ENCODE measurements around the gene SHISAL2A.

SHISAL2A gene

DNA sequence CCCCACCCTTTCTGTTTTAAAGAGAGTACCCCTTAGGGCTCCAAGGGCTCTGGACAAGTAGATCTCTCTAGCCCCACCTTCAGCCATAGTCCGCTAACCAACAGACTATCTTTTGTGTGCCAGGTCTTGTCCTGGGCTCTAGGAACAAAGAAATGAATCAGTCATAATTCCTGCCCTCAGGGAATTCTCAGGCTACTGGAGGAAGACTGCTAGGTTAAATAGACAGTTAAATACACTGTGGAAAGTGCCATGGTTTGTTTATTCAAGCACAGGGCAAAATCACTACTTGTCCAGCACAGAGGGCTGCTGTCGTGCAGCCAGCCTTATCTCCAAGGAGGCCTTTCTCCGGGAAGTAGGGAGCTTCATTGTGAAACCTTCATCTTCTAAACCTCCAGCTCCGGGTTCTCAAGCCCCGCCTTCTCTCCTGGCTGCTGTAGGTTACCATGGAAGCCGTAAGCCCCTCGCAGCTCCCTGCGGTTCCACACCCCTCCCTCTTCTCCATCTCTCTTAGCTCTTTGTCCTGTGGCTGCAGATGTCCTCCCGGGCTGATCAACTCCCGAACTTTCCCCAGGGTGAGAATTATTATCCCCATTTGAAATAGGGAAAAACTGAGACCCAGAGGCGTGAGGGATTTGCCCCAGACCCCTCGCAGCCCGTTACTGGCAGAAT, 29.8 kb downstream of the SHISAL2A start:
- DNase-seq, result peak; percentile 40

DNA sequence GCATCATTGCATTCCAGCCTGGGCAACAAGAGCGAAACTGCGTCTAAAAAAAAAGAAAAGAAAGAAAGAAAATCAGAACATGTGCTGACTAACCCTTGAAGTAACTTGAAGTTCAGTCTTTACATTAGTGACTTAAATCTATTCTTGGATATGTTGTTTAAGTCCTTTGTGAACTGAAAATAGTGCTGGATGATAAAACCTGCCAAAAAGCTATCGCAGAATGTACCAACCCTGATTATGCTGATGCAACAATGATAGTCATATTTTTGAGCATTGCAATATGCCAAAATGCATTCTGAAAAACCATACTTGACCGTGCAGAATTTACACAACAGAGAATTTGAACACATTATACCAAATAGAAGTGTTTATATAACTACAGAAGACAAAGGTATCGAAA, 30.7 kb downstream of the SHISAL2A start:
- no peak for DNase-seq

DNA sequence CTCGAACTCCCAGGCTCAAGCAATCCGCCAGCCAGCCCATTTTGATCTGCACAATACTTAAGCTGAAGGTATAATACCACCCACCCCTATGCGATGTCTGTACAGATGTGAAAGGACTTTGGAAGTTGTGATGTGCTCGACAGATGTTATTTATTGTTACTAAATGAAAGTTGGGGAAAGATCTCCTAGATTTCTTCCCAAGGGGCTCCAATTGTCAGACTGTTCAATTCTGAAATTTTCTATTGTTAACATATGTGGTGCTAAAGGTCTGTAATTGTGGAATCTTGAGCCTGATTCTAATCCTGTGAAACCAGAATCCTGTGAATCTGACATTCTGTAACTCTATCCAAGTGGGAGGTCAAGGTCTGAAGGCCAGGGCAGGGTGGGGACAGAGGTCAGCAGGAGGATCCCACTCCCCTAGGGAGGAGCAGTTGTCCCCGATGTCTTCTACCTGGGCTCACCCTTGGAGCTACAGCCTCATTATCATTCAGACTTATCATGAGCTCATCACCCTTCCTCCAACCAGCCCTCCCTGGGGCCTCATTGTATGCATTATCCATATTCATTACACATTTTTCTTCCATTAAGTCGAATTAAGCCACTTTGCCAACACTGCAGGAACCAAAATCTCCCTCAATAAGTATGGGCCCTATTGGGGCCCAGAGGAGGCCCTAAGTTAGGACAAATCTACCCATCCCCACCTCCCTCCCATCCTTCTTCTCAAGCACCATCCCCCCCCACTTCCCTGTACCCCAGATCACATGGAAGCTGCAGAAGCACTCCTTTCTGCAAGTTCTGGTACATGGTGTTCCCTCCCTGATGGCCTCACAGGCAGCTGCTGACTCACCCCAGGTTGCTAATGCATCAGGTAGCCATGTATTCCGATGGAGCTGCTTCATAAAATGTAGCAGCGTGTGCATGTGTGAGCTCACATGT, 32.3 kb downstream of the SHISAL2A start:
- peak; percentile 11 for DNase-seq

DNA sequence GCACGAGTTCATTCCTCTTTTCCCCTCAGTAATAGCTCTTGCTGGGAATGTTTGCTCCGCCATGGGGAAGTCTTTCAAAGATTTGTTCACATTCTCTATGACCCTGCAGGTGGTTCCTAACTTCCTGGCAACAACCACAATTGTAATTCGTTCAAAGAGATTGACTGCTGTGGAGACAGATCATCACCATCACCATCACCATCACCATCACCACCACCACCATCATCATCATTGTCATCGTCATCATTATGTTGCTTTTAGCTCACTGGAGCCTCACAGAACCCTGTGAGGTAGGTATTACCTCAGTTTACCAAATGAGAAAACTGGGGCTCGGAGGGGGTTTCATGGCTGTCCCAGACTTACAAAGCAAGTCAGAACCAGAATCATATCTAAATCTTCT, 34.3 kb downstream of the SHISAL2A start:
- no peak for DNase-seq

DNA sequence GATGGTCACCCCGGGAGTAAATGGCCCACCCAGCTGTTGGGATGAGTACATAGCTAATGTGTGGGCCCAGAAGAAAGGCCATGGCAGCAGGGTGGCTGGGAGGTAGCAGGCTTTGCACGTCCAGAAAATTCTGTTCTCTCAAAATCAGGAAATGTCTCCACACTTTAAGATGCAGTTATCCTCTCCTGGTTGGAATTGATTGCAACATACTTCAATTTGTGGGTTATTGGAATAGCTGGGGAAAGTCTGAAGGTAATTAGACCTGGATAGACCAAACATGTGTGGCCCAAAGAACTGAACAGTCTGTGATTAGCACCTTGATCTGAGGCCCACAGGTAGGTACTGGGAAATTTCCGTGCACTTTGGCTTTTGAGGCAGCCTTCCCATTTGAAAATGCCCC, 35.0 kb downstream of the SHISAL2A start:
- no peak for DNase-seq

DNA sequence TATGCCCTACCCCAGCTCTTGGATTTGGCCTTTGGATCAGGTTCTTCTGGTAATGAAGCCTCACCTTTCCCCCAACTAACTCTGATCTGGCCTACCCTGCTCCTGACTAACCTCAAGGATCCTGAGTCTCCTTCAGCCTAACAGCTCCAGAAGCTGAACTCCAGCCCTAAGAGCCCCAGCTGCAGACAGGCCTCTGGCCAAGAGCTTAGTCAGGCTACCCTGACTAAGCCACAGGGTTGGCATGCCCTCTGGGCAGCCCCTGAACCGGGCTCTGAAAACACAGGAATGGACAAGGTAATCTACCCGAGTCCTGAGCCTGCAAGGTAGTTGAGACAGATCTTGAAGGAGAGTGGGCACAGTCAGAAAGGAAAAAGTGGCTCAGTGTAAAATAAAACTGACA, 35.7 kb downstream of the SHISAL2A start:
- DNase-seq, result no peak

DNA sequence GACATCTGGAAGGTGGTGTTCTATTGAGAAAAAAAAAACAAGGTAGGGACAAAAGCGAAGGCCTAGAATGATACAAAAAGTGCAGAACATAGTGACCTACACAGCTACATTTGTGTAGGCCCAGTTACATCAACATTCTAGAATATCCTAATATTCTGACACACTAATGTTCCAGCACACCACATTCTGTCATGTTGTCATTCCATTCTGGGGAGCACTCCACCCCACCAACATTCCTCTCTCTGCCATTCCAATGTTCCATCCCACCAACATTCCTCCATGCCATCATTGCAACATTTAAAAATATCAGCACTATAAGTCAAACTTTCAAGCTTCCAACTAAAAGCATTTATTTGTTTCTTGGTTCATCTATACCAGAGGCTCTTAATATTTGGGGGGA, 36.7 kb downstream of the SHISAL2A start:
- peak; percentile 82 for DNase-seq

DNA sequence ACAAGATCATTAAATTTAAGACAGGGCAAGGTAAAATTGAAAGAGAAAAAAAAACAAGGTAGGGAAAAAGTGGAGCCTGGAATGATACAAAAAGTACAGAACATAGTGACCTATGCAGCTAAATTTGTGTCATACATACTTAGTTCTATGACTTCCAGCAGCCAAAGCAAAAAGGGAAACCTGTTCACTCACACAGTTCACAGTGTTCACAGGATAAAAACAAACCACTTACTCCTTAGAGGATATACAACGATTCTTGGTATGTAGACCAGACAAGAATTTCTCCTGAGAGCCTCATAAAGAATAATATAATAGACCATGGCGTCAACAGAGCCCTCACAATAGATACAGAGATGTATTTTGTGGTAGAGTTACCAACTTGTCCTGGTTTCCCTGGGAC, 37.6 kb downstream of the SHISAL2A start:
- DNase-seq, result peak; percentile 39

DNA sequence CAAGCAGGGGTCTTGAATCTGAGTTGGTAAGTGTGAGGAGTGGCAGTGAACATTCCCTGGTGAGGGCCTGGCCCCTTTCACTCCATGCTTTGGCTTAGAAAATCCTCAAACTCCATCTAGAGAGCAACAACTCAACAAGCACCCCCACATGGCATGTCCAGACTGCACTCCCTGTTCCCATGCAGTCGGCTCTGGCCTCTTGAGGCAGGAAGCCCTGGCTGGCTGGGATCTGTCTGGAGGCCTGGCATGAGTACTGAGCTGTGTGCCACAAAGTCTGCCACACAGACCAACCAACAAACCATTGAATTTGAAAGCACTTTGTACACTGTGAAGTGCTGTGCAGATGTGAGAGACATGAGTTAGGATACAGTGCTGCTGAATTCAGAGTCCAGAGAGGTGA, 40.0 kb downstream of the SHISAL2A start:
- DNase-seq, result no peak

DNA sequence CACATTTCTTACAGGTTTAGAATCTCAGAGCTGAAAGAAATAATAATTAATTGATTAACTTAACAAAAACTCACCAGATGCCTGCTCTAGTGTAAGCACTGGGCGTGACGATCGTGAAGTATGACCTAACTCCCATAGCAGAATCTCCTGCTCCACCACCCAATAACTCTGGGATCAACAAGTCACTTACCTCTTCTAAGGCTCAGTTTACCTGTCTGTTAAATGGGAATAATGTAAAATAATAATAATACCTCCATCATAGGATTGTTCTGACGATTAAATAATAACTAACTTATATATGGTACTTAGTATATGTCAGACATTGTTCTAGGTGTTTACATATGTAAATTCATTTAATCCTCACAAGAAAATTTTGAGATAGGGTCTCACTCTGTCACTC, 40.5 kb downstream of the SHISAL2A start:
- DNase-seq, result no peak

DNA sequence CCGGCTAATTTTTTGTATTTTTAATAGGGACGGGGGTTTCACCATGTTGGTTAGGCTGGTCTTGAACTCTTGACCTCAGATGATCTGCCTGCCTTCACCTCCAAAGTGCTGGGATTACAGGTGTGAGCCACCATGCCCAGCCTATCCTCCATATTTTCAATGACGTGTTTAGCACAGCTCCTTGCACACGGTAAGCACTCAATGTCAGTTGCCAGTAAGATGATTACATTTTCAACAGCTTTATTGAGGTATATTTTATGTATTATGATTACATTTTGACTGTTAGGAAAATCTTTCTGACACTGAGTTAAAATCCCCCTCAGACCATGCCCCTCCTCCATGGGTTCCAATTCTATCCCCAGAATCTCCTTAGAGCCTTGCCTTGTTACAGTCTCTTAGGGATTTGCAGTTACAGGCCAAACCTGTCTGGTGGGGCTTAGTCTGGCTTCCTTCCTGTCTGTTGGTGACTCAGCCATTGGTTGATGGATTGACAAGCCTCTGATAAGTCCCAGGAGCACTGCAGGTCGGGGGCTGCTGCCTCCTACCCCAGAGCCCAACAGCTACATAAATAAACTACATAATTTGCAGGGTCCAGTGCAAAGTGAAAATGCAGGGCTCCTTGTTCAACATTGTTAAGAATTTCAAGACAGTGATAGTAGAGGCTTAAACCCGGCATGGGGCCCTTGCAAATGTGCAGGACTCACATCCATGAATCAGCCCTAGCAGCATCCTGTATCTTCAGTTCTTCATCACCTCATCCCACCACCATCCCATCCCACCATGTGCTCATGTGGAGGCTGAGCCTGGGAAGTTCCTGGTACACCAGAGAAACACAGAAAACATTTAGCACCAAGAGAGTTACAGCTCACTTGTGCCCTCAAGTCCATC, 41.8 kb downstream of the SHISAL2A start:
- DNase-seq, result peak; percentile 54

DNA sequence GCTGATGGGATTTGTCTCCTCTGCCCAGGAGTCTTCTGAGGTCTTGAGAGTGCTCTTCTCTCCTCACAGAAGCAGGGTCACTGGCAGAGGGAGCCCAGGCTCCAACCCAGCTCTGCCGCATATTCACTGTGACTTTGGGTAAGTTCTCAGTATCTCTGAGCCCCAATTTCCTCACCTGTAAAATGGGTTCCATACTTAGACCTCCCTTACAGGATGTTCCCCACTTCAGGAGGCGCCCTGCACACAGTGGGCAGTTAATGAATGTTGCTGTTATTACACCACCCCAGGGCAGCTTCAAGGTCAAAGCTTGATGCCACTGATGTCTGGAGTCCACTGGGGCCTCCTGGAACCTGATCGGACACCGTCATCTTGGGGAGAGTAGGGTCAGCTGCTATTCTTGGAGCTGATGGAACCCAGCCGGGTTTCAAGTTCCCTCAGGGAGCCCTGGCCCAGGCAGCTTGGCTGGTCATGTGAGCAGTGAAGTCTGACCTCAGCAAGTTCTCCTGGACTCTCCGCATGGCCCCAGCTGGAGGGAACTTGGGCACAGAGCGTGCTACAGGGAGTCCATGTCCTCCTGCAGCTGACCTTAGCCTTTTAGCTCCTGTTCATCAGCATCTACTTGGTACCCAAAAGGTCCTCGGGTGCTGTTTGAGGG, 43.4 kb downstream of the SHISAL2A start:
- no peak for DNase-seq

DNA sequence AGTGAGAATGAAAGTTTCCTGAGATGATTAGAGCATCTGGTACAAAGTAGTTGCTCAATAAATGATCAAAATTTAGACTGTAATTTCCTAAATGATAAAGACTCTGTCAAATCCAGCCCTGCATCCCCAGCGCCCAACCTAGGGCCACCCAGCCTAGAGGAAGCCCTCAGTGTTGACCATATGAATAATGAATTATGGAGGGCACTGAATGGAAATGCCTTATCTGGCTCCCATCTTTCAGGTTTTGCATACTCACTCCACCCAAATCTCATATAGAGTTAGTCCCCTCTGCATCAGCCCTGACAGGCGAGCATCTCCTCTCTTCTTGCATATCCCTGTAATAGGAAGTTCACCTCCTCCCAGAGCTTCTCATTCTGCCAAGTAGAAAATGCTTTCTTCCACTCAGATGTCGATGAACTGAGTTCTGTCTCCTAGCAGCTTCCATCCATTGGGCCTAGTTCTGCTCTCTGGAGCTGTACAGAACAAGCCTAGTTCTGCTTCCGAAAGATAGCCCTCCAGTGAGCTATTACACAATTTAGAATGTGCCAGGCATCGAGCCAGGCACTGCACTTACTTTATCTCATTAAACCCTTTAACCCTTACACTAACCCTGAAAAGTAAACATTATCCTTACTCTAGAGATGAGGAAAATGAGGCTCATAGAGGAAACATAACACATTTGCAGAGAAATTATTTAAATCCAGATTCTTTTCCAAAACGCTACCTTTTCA, 44.3 kb downstream of the SHISAL2A start:
- DNase-seq, result no peak

DNA sequence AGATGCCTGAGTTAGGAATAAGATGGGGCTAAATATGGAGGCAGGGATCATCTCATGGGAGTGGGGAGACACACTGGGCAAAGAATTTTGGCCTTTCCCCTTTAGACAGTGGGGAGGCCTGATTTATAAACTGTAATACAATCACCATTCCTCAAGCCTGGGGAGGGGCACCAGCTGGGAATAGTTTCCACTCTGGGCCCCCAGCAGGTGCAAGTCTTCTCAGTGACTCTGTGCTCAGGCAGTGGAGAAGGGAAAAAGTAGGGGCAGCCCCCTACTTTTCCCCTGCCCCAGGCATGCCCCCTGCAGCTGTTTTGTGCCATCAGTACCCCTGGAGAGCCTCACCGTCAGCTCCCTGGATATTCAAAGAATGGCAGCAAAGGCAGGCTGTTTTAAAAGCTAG, 46.1 kb downstream of the SHISAL2A start:
- no peak for DNase-seq

DNA sequence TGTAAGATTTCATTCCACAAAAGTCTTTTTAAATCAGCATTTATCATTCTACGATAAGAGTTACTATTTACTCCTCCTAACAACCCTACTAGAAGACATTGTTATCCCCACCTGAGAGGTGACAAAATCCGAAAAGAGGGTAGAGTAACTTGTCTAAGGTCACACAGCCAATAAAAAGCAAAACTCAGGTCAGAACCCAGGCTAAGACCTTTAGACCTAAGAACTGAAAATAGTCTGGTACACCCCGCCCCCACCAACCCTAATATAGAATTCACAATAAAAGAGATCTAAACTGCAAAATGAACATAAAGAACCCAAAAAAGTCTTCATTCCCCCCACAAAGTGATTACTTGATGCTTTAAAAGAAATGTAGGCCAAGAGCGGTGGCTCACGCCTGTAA, 46.5 kb downstream of the SHISAL2A start:
- no peak for DNase-seq

DNA sequence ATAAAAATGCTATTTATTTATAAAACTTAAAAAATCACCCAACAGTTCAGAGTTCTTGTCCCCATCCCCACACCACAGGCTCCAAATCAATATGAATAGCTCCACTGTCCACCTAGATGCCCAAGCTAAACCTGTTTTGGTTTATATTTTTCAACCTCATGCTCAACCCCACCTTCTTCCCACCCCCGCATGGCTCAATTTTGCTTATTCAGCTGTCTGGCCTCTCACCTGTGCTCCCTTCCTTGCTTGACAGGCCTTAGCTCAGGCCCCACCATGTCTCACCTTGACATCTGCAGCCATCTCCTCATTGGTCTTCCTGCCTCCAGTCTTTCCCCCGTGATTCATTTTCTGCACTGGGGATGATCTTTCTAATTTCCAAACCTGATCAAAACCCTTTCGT, 47.4 kb downstream of the SHISAL2A start:
- no peak for DNase-seq

DNA sequence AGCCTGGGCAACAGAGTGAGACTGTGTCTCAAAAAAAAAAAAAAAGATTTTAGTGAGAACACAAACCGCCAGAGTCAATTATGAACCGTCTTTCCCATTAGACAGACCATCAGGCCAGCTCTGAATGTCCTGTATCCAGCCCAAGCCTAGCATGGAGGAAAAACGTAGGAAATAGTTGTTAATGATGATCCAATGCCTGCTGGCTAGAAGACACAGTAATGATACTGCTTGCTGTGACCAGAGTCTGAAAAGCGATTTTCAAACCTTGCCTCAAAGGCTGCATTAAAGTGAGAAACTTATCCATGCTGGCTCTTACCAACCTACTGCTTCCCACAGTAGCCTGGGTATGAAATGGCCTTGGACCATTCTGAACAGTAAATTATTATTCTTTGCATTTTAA, 48.2 kb downstream of the SHISAL2A start:
- no peak for DNase-seq

DNA sequence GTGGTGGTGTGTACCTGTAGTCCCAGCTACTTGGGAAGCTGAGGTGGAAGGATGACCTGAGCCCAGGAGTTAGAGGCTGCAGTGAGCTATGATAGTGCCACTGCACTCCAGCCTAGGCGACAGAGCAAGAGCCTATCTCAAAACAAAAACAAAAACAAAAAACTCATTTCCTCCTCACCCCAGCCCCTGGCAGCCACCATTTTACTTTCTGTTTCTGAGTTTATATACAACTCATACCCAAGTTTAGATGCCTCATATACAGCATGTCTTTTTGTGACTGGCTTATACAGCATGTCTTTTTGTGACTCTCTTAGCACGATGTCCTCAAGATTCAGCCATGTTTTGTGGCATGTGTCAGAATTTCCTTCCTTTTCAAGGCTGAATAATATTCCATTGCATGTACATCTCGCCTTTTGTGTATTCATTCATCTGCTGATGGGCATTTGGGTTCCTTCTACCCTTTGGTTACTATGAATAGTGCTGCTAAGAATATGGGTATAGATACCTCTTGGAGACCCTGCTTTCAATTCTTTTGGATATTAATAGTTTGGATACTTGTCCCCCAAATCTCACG, 50.5 kb downstream of the SHISAL2A start:
- DNase-seq, result no peak

DNA sequence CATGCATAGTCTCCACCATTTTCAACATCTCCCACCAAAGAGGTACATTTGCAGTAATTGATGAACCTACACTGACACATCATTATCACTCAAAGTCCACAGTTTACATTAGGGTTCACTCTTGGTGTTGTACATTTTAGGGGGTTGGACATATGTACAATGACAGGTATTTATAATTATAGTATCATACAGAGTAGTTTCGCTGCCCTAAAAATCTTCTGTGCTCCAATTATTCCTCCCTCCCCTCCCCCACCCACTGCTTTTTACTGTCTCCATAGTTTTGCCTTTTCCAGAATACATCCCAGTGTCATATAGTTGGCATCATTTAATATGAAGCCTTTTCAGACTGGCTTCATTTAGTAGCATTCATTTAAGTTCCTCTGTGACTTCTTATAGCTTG, 51.6 kb downstream of the SHISAL2A start:
- DNase-seq, result no peak

DNA sequence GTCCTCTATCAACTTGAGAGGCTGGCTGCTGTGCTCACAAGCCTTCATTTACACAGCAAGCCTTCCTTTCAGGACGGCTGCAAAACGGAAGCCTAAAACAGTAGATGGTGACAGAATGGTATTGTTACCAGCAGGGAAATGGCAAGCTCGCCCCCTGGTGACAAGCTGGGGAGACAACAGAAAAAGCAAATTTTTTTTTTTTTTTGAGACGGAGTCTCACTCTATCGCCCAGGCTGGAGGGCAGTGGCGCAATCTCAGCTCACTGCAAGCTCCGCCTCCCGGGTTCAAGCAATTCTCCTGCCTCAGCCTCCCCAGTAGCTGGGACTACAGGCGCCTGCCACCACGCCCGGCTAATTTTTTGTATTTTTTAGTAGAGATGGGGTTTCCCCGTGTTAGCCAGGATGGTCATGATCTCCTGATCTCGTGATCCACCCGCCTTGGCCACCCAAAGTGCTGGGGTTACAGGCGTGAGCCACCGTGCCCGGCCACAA, 53.3 kb downstream of the SHISAL2A start:
- peak; percentile 63 for DNase-seq

DNA sequence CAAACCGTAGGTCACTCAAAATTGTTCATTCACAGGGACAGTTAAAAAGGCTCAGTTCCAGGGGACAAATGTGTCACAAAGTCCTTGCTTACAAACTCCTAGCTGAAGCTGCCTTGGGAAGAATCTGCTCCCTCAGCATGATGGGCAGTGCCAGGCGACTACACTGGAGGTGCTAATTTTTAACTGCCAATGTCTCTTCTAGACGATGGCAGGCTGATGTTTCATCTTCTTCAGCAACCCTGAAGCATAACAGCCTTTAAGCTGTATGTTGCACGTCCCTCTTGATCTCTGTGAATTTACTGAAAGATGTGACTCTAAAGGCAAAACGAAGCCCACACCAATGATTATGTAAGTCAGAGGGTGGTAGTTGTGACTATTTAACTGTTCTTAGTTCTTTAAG, 53.9 kb downstream of the SHISAL2A start:
- no peak for DNase-seq

DNA sequence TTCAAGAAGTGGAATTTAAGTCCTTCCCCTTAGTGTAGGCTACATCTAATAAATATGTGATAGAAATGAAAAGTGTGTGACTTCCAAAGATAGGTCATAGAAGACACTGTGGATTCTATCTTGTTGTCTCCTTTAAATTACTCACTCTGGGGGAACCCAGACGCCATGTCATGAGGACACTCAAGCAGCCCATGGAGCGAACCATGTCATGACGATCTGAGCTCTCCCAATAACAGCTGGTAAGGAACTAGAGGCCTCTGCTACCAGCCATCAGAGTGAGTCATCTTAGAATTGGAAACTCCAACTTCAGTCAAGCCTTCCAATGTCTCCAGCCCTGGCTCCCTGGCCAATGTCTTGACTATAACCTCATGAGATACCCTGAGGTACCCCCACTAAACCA, 58.9 kb downstream of the SHISAL2A start:
- peak; percentile 4 for DNase-seq
